Skeletal muscle cell (primary cell): Measurements from ENCODE around the gene KPNA4.
"Not testable (repeated sequence)": the region's sequence is repeated elsewhere in the genome, so short reads cannot be mapped to it uniquely, and the experiment has no call there.

Experiments
- DNase-seq: peaks from one replicate; pipeline ENCODE4 v3.0.0-alpha.2; 2010; ENCODE audit warnings: low read depth
- H3K4me3 ChIP-seq: 2 replicates; pipeline ENCODE4 v1.5.1; 2011; ENCODE audit warnings: low read depth, mild to moderate bottlenecking, control low read depth, low read length, moderate library complexity

Gene KPNA4

GRCh38 chr3:160464321-160464720 lies 101.0 kb downstream of the KPNA4 start:
- no peak overlapping the region for H3K4me3 ChIP-seq
- no peak for DNase-seq

- DNase-seq = no peak
- no peak overlapping the region for H3K4me3 ChIP-seq
Observed at GRCh38 chr3:160460033-160460432, 105.3 kb downstream of the KPNA4 start.

GRCh38 chr3:160459450-160459970 lies 105.9 kb downstream of the KPNA4 start:
- no peak overlapping the region for H3K4me3 ChIP-seq
- DNase-seq = no peak

- DNase-seq = no peak
Observed at GRCh38 chr3:160458151-160458550, 107.2 kb downstream of the KPNA4 start.

GRCh38 chr3:160455846-160456245 lies 109.5 kb downstream of the KPNA4 start:
- no peak overlapping the region for H3K4me3 ChIP-seq
- no peak for DNase-seq

More at GRCh38 chr3:160458151-160458550, 107.2 kb downstream of the KPNA4 start:
- H3K4me3 ChIP-seq = no peak overlapping the region

GRCh38 chr3:160454995-160455394 lies 110.4 kb downstream of the KPNA4 start:
- DNase-seq = no peak
- no peak overlapping the region for H3K4me3 ChIP-seq

GRCh38 chr3:160452251-160452650 lies 113.1 kb downstream of the KPNA4 start:
- DNase-seq, H3K4me3 ChIP-seq: not testable (repeated sequence)

- no peak overlapping the region for H3K4me3 ChIP-seq
- no peak for DNase-seq
Observed at GRCh38 chr3:160451602-160452001, 113.8 kb downstream of the KPNA4 start.

GRCh38 chr3:160450846-160451245 lies 114.5 kb downstream of the KPNA4 start:
- peak overlapping the region; percentile 72 for H3K4me3 ChIP-seq
- peak; percentile 73 for DNase-seq

GRCh38 chr3:160449636-160450598 lies 115.5 kb downstream of the KPNA4 start, which contains the start of gene TRIM59:
TRIM59 (minus strand) TSS chr3:160449786; CDS start chr3:160439183, 10,603 bp downstream.
- peak within 1 kb of the TSS; percentile 72 for H3K4me3 ChIP-seq
- DNase-seq = peak; percentile 88

- no peak for DNase-seq
- peak overlapping the region; percentile 72 for H3K4me3 ChIP-seq
Observed at GRCh38 chr3:160448845-160449635, 116.3 kb downstream of the KPNA4 start.

GRCh38 chr3:160447544-160447943 lies 117.8 kb downstream of the KPNA4 start:
- peak overlapping the region; percentile 9 for H3K4me3 ChIP-seq
- DNase-seq = peak; percentile 24

- H3K4me3 ChIP-seq = no peak overlapping the region
Observed at GRCh38 chr3:160446522-160447056, 118.8 kb downstream of the KPNA4 start.

GRCh38 chr3:160445854-160446253 lies 119.5 kb downstream of the KPNA4 start:
- H3K4me3 ChIP-seq = no peak overlapping the region
- DNase-seq = no peak

More at GRCh38 chr3:160446522-160447056, 118.8 kb downstream of the KPNA4 start:
- DNase-seq = no peak
